ENCODE results near the gene TSPAN3. TPM values are rescaled to one million over a fixed set of nuclear protein-coding genes. Genes with fewer than 3 reads are reported as not detected.

Gene TSPAN3
- total and polyA plus RNA-seq, 4 donors = 49.3 to 82.8 (median 78.7) TPM

GRCh38 chr15:77093436-77093835, 22.5 kb upstream of the TSPAN3 start:
- H3K9me3 ChIP-seq (ENCODE audit: control insufficient read depth in 4 of 4, low read length in 3 of 4) = no peaks in the 10 kb centered on the region
- TF ChIP-seq ATF3 (IDR thresholded peaks at IDR 0.05) (no peak), RXRA (IDR thresholded peaks at IDR 0.05) (no peak), NR2F2 (IDR thresholded peaks at IDR 0.05) (no peak), TAF1 (conservative IDR thresholded peaks at IDR 0.05) (no peak), HNF4G (IDR thresholded peaks at IDR 0.05) (no peak), YY1 (IDR thresholded peaks at IDR 0.05) (no peak), FOXA1 (IDR thresholded peaks at IDR 0.05) (no peak), ZBTB33 (IDR thresholded peaks at IDR 0.05) (no peak)
- no peaks in the 10 kb centered on the region for H3K27me3 ChIP-seq (ENCODE audit: control insufficient read depth in 4 of 4, insufficient read depth in 4 of 4, low read length in 3 of 4)
- no peak overlapping the region for H3K4me3 ChIP-seq (ENCODE audit: low read depth in 1 of 3, low read length in 3 of 3)
- H3K9ac ChIP-seq (ENCODE audit: low read depth in 1 of 2, low read length in 2 of 2) = no peak overlapping the region
- 95% methylated on average over 1 of the region's 1 CpG for WGBS
- no peak overlapping the region for H3K27ac ChIP-seq (ENCODE audit: low read depth in 1 of 2, low read length in 2 of 2)
- no peaks in the 10 kb centered on the region for H3K4me1 ChIP-seq (ENCODE audit: control insufficient read depth in 4 of 4, insufficient read depth in 4 of 4, low read length in 3 of 4)
- DNase-seq (ENCODE audit: low spot score) = no peak
- H3K36me3 ChIP-seq (ENCODE audit: control insufficient read depth in 4 of 4, insufficient read depth in 3 of 4, low read depth in 1 of 4, low read length in 3 of 4) = no peaks in the 10 kb centered on the region

- H3K4me3 ChIP-seq (ENCODE audit: low read depth in 1 of 3, low read length in 3 of 3) = no peak overlapping the region
- H3K27ac ChIP-seq (ENCODE audit: low read depth in 1 of 2, low read length in 2 of 2) = no peak overlapping the region
- no peaks in the 10 kb centered on the region for H3K4me1 ChIP-seq (ENCODE audit: control insufficient read depth in 4 of 4, insufficient read depth in 4 of 4, low read length in 3 of 4)
- no peaks in the 10 kb centered on the region for H3K36me3 ChIP-seq (ENCODE audit: control insufficient read depth in 4 of 4, insufficient read depth in 3 of 4, low read depth in 1 of 4, low read length in 3 of 4)
- no peak for TF ChIP-seq SP1 (IDR thresholded peaks at IDR 0.05)
- no peak for TF ChIP-seq ZBTB33 (IDR thresholded peaks at IDR 0.05)
- no peak for TF ChIP-seq EGR1 (IDR thresholded peaks at IDR 0.05; ENCODE audit: low read depth in 2 of 2)
- TF ChIP-seq YY1 (IDR thresholded peaks at IDR 0.05) = no peak
- TF ChIP-seq ATF3 (IDR thresholded peaks at IDR 0.05) = no peak
- TF ChIP-seq RAD21 (IDR thresholded peaks at IDR 0.05) = no peak
- no peak for TF ChIP-seq HNF4G (IDR thresholded peaks at IDR 0.05)
- no peak for TF ChIP-seq CTCF (IDR thresholded peaks at IDR 0.05; ENCODE audit: low read depth, low read length, missing input control)
- no peak for TF ChIP-seq HNF4A (conservative IDR thresholded peaks at IDR 0.05)
- no peak for TF ChIP-seq REST (IDR thresholded peaks at IDR 0.05)
- H3K9me3 ChIP-seq (ENCODE audit: control insufficient read depth in 4 of 4, low read length in 3 of 4) = no peaks in the 10 kb centered on the region
- H3K9ac ChIP-seq (ENCODE audit: low read depth in 1 of 2, low read length in 2 of 2) = no peak overlapping the region
- DNase-seq (ENCODE audit: low spot score) = no peak
- 88% methylated on average over 2 of the region's 2 CpGs for WGBS
- no peaks in the 10 kb centered on the region for H3K27me3 ChIP-seq (ENCODE audit: control insufficient read depth in 4 of 4, insufficient read depth in 4 of 4, low read length in 3 of 4)
Observed at GRCh38 chr15:77091097-77091496, 20.2 kb upstream of the TSPAN3 start.

Measured in liver (tissue), 9 donors.